ENCODE data around the gene ACOX3.
A peak's percentile ranks its signal among the peaks of the same experiment; 100 is the strongest.

Gene ACOX3

DNA sequence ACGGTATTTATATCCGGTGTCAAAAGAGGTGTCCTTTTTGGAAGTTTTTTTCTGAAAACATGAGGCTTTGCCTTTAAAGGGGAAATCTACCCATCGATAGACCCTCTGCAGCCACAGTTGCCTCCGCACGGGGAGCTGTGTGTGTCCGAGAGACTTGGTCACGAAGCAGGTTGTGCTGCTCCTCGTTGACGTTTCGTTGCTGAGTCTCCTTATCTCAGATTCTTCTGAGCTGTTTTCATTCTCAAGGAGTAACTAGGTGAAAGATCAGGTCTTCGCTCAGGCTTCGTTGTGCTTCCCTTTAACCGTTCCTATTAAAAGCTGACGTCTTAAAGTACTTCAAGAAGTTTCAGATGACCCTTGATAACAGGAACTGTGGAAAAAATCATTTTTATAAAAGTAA is 23.9 kb upstream of the ACOX3 start:
- Histone ChIP-seq H3K4me1 (ENCODE audit: insufficient read depth, low read length) (no peaks in the 10 kb centered on the region), H3K36me3 (ENCODE audit: insufficient read depth, low read depth, low read length) (peaks cover 51% of the 10 kb centered on the region)

DNA sequence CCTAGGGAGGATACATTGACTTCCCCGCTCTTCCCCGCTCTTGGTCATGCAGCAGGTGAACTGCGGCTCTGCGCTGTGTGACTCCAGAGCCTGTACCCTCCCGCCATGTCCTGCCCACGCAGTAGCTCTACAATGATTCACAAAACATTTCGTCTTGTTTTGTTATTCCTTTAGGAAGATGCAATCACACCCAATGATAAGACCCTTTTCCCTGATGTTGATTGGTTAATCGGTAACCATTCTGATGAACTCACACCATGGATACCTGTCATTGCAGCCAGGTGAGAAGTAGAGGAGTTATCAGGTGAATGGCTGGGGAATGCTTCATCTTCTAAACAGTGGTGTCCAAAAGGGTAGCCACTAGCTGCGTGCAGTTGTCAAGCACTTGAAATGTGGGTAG is 23.3 kb upstream of the ACOX3 start:
- H3K9me3 ChIP-seq (ENCODE audit: insufficient read depth, low read depth, low read length): no peaks in the 10 kb centered on the region
- no peaks in the 10 kb centered on the region for H3K27me3 ChIP-seq (ENCODE audit: insufficient read depth, low read length)
- peaks cover 51% of the 10 kb centered on the region for H3K36me3 ChIP-seq (ENCODE audit: insufficient read depth, low read depth, low read length)
- no peaks in the 10 kb centered on the region for H3K4me1 ChIP-seq (ENCODE audit: insufficient read depth, low read length)
- no peak overlapping the region for H3K4me3 ChIP-seq (ENCODE audit: low read length)
- no peak overlapping the region for H3K9ac ChIP-seq (ENCODE audit: low read depth, low read length)
- no peak overlapping the region for H3K27ac ChIP-seq (ENCODE audit: low read length)

More for the DNA sequence above, 23.9 kb upstream of the ACOX3 start:
- no peaks in the 10 kb centered on the region for H3K9me3 ChIP-seq (ENCODE audit: insufficient read depth, low read depth, low read length)
- H3K4me3 ChIP-seq (ENCODE audit: low read length): no peak overlapping the region
- H3K9ac ChIP-seq (ENCODE audit: low read depth, low read length): no peak overlapping the region
- no peaks in the 10 kb centered on the region for H3K27me3 ChIP-seq (ENCODE audit: insufficient read depth, low read length)
- H3K27ac ChIP-seq (ENCODE audit: low read length): no peak overlapping the region

DNA sequence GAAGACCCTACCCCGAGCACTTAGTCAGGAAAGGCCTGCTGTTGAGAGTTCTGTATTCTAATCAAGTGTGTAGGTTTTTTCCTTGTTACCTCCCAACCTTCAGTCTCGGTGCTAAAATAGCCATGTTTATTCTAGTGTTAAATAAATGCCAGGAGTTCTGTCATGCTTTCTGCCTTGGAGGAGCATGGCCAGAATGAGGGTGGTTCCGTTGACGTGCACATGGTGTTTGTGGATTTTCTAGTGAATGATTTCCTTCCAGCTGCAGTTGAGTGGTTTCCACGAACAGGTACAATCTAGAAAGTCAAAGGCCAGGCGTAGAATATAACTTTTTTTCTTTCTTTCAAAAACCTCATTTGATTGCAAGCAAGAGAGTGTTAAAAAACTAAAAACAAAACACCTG is 21.1 kb upstream of the ACOX3 start:
- H3K36me3 ChIP-seq (ENCODE audit: insufficient read depth, low read depth, low read length): peaks cover 53% of the 10 kb centered on the region
- H3K4me1 ChIP-seq (ENCODE audit: insufficient read depth, low read length): no peaks in the 10 kb centered on the region
- H3K9ac ChIP-seq (ENCODE audit: low read depth, low read length): no peak overlapping the region
- H3K9me3 ChIP-seq (ENCODE audit: insufficient read depth, low read depth, low read length): no peaks in the 10 kb centered on the region
- H3K4me3 ChIP-seq (ENCODE audit: low read length): no peak overlapping the region
- H3K27me3 ChIP-seq (ENCODE audit: insufficient read depth, low read length): no peaks in the 10 kb centered on the region
- no peak overlapping the region for H3K27ac ChIP-seq (ENCODE audit: low read length)

DNA sequence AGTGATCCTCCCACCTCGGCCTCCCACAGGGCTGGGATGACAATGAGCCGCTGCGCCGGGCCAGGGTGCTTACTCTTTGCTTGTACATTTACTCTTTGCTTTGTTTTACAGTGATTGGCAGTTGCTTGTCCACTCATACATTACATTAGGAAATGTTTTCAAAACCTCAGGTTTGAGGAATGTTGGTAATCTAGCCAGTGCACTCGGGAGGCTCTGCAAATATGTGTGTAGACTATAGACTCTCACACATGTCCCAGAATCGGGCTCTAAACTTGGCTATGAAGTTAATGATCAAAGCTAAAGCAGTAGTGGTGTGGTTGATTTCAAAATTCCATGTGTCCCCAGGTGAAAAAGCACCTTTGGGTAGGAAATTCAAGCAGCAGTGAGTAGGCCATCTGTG is 20.6 kb upstream of the ACOX3 start:
- H3K9me3 ChIP-seq (ENCODE audit: insufficient read depth, low read depth, low read length): no peaks in the 10 kb centered on the region
- peaks cover 54% of the 10 kb centered on the region for H3K36me3 ChIP-seq (ENCODE audit: insufficient read depth, low read depth, low read length)
- H3K4me3 ChIP-seq (ENCODE audit: low read length): no peak overlapping the region
- no peaks in the 10 kb centered on the region for H3K4me1 ChIP-seq (ENCODE audit: insufficient read depth, low read length)
- H3K9ac ChIP-seq (ENCODE audit: low read depth, low read length): no peak overlapping the region
- H3K27ac ChIP-seq (ENCODE audit: low read length): no peak overlapping the region
- no peaks in the 10 kb centered on the region for H3K27me3 ChIP-seq (ENCODE audit: insufficient read depth, low read length)

DNA sequence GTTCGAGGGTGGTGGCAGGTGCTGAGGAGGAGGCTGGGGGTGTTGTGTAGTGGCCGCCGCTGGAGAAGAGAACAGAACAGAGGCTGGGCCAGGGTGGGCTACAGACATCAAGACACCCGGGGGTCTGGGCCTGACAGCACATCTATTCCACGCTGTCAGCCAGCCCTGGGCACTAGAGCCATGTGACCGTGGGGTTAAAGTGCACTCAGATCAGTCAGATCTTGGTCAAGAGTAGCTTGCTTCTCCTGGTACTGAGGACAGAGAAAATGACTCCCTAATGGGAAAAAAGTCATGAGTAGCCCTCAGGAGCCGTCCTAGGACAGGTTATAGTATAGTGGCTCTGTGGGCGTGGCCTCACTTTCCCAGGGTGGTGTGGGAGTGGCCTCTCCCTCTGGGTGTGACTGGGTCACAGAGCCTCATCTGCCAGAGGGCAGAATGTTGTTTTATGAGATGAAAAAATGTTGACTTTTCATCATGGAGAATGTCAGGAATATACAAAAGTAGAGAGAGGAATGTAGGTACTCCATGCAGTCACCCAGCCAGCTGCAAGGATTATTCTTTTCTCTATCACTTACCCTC is 19.4 kb upstream of the ACOX3 start:
- Histone ChIP-seq H3K27ac (ENCODE audit: low read length) (no peak overlapping the region), H3K4me3 (ENCODE audit: low read length) (no peak overlapping the region), H3K9ac (ENCODE audit: low read depth, low read length) (no peak overlapping the region), H3K9me3 (ENCODE audit: insufficient read depth, low read depth, low read length) (no peaks in the 10 kb centered on the region), H3K36me3 (ENCODE audit: insufficient read depth, low read depth, low read length) (peaks cover 54% of the 10 kb centered on the region), H3K27me3 (ENCODE audit: insufficient read depth, low read length) (no peaks in the 10 kb centered on the region), H3K4me1 (ENCODE audit: insufficient read depth, low read length) (no peaks in the 10 kb centered on the region)

DNA sequence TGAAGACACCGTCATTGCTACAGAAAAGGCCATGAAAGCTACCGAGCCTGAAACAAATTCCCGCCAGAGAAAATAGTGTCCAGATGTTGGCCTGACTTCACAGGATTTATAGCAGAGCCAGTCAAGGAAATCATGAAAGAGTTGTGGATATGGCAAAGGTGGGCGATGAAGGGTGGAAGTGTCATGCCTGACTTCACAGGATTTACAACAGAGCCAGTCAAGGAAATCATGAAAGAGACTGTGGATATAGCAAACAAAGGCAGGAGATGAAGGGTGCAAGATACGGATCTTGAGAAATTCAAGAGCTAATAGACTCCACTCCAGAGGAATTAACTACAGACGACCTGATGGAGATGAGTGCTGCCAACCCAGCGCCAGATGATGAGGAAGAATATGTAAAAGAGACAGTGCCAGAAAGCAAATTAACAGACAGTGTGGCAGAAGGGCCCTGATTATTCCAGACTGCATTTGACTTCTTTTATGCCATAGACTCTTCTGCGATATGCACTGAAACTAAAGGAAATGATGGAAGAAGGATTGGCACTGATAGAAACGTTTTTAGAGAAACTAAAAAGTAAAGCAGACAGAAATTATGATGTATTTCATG is 17.2 kb upstream of the ACOX3 start:
- H3K36me3 ChIP-seq (ENCODE audit: insufficient read depth, low read depth, low read length): peaks cover 67% of the 10 kb centered on the region

DNA sequence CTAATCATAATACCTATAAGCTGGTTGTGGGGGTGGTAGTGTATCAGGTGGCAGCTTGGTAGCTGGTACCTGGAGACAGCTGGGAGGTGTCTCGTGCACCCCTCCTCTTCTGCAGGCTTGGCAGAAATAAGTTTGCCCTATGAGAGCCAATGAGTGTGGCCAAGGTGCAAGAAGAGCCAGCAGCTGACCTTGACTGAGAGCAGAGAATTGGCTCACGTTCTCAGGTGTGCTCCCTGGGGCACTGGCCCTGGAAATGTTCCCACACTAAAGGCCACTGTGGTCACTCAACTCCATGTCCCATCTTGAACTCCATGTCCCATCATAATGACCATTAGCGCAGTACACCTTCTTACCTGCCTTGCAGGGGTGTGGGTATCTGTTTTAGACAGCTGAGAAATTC is 13.4 kb upstream of the ACOX3 start:
- no peak overlapping the region for H3K9ac ChIP-seq (ENCODE audit: low read depth, low read length)
- no peak overlapping the region for H3K27ac ChIP-seq (ENCODE audit: low read length)
- no peaks in the 10 kb centered on the region for H3K27me3 ChIP-seq (ENCODE audit: insufficient read depth, low read length)
- H3K36me3 ChIP-seq (ENCODE audit: insufficient read depth, low read depth, low read length): peaks cover 81% of the 10 kb centered on the region
- no peaks in the 10 kb centered on the region for H3K4me1 ChIP-seq (ENCODE audit: insufficient read depth, low read length)
- H3K4me3 ChIP-seq (ENCODE audit: low read length): no peak overlapping the region
- H3K9me3 ChIP-seq (ENCODE audit: insufficient read depth, low read depth, low read length): no peaks in the 10 kb centered on the region

More for the DNA sequence above, 17.2 kb upstream of the ACOX3 start:
- Histone ChIP-seq H3K27me3 (ENCODE audit: insufficient read depth, low read length) (no peaks in the 10 kb centered on the region), H3K27ac (ENCODE audit: low read length) (no peak overlapping the region), H3K4me3 (ENCODE audit: low read length) (no peak overlapping the region), H3K9me3 (ENCODE audit: insufficient read depth, low read depth, low read length) (no peaks in the 10 kb centered on the region), H3K4me1 (ENCODE audit: insufficient read depth, low read length) (no peaks in the 10 kb centered on the region), H3K9ac (ENCODE audit: low read depth, low read length) (no peak overlapping the region)

DNA sequence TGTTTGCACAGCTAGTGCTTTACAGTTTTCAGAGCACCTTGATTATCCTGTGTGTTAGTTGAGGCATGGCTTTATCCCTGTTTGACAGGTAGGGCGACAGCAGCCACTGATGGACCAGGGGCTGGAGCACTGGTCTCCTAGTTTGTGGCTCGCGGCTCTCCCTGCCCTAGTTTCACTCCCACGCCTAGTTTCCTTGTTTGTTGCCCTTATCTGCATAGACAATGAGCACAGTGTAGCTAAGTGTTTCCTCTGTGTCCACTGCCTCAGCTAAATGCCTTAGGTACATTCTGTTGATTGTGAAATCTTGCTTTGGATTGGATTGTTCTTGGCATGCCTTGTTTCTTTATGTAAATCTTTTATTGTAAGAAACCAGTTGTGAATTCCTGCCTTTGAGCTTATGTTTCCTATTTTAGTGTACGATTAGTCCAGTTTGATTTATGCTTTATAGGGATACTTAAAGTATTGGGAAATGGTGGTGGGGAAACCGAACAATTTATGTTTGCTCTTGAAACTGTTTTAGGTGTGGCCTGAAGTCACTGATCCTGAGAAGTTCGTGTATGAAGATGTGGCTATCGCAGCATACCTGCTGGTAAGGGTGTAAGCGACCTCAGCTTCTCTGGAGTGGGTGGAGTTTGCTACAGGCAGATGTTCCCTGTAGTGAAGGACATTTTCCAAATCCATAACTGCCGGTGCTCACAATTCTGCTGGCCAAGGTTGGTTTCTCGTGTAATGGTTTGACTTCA is 11.1 kb upstream of the ACOX3 start:
- Histone ChIP-seq H3K27ac (ENCODE audit: low read length) (no peak overlapping the region), H3K9ac (ENCODE audit: low read depth, low read length) (no peak overlapping the region), H3K36me3 (ENCODE audit: insufficient read depth, low read depth, low read length) (peaks cover 79% of the 10 kb centered on the region), H3K4me3 (ENCODE audit: low read length) (no peak overlapping the region), H3K9me3 (ENCODE audit: insufficient read depth, low read depth, low read length) (no peaks in the 10 kb centered on the region), H3K27me3 (ENCODE audit: insufficient read depth, low read length) (no peaks in the 10 kb centered on the region), H3K4me1 (ENCODE audit: insufficient read depth, low read length) (no peaks in the 10 kb centered on the region)

DNA sequence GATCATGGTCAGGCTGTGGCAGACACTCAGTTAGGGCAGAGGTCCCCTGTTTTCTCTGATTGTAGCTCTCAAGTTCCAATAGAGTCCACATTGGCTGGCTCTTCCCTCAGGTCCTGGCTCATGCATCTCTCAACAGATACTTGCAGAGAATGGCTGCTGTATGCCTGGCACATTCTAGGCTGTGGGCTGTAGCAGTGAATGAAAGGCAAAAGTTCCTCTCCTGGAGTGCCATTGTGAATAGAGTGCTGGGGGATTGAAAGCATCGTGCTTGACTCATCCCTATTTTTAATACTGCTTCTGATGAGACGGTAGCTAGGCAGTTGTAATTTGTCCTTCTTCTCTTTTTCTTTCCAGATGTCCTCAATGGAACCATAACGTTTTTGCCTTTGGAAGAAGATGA is 5.6 kb upstream of the ACOX3 start:
- no peak overlapping the region for H3K9ac ChIP-seq (ENCODE audit: low read depth, low read length)
- no peaks in the 10 kb centered on the region for H3K27me3 ChIP-seq (ENCODE audit: insufficient read depth, low read length)
- H3K9me3 ChIP-seq (ENCODE audit: insufficient read depth, low read depth, low read length): no peaks in the 10 kb centered on the region
- H3K4me1 ChIP-seq (ENCODE audit: insufficient read depth, low read length): peaks cover 7% of the 10 kb centered on the region; the same call in 1 of the 2 replicates
- H3K4me3 ChIP-seq (ENCODE audit: low read length): no peak overlapping the region
- no peak overlapping the region for H3K27ac ChIP-seq (ENCODE audit: low read length)
- H3K36me3 ChIP-seq (ENCODE audit: insufficient read depth, low read depth, low read length): peaks cover 31% of the 10 kb centered on the region

DNA sequence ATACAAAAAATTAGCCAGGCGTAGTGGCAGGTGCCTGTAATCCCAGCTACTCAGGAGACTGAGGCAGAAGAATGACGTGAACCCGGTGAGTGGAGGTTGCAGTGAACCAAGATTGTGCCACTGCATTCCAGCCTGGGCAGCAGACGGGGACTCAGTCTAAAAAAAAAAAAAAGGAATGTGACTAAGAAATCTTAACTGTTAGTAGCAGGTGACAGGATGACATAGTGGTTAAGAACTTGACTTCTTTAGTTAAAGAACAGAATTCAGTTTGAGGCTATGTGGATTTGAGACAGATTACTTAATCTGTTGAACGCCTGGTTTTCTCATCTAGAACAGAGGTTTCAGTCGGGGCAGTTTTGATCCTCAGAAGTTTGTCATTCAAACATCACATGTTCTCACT is 3.3 kb upstream of the ACOX3 start:
- Histone ChIP-seq H3K27me3 (ENCODE audit: insufficient read depth, low read length) (no peaks in the 10 kb centered on the region), H3K9ac (ENCODE audit: low read depth, low read length) (no peak overlapping the region), H3K4me3 (ENCODE audit: low read length) (no peak overlapping the region), H3K9me3 (ENCODE audit: insufficient read depth, low read depth, low read length) (no peaks in the 10 kb centered on the region), H3K4me1 (ENCODE audit: insufficient read depth, low read length) (peaks cover 7% of the 10 kb centered on the region; the same call in 1 of the 2 replicates), H3K27ac (ENCODE audit: low read length) (no peak overlapping the region), H3K36me3 (ENCODE audit: insufficient read depth, low read depth, low read length) (peaks cover 19% of the 10 kb centered on the region)

DNA sequence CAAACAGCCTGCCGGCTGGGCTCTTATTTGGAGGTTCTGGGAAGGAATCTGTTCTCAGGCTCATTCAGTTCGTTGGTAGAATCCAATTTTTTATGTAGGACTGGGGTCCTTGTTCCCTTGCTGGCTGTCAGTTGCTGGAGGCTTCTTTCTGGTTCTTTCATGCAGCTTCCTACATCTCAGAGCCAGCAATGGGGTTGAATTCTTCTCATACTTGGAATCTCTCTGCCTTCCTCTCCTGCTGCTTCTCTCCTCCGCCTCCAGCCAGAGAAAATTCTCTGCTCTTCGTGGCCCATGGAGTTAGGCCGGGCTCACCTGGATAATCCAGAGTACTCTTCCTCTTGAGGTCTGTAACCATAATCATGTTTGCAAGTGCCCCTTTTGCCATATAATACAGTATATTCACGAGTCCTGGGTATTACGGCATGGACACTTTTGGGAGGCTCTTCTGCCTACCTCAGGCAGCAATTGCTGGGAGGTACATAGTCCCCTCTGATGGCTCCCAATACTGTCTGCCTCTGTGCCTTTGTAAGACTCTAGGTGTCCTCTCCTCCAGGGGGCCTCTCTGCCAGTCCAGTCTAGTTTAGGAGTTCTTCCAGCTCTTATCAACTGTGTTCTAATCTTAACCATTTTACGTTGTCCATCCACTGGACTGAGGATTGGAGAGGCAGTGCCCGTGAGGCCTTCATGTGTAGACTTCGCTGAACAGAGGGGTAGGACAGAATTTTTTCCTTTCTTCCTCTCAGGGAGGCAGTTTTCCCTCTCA is 2.3 kb upstream of the ACOX3 start:
- Histone ChIP-seq H3K9ac (ENCODE audit: low read depth, low read length) (no peak overlapping the region), H3K27me3 (ENCODE audit: insufficient read depth, low read length) (no peaks in the 10 kb centered on the region), H3K9me3 (ENCODE audit: insufficient read depth, low read depth, low read length) (no peaks in the 10 kb centered on the region), H3K4me3 (ENCODE audit: low read length) (peak overlapping the region; percentile 92; the same call in 1 of the 2 replicates), H3K4me1 (ENCODE audit: insufficient read depth, low read length) (peaks cover 9% of the 10 kb centered on the region), H3K27ac (ENCODE audit: low read length) (no peak overlapping the region), H3K36me3 (ENCODE audit: insufficient read depth, low read depth, low read length) (peaks cover 15% of the 10 kb centered on the region; the same call in 1 of the 2 replicates)

Measured in iPS-20b (cell line).